Mesenchymal stem cell (in vitro differentiated cells and primary cell): Measurements from ENCODE around the gene NUP214.

Experiments used
- DNase-seq: peaks from one replicate; pipeline ENCODE4 v3.0.0-alpha.2; 2013
- H2AFZ ChIP-seq: one replicate; pipeline ENCODE4 v1.6.1; 2013; ENCODE audit warnings: low read depth, mild to moderate bottlenecking, control low read depth, inconsistent platforms, low read length, moderate library complexity
- H2AK5ac ChIP-seq: 2 replicates; pipeline ENCODE4 v1.6.1; 2013; ENCODE audit warnings: low read length, moderate library complexity, mild to moderate bottlenecking, inconsistent platforms; ENCODE audit not compliant: severe bottlenecking
- H2BK120ac ChIP-seq: one replicate; pipeline ENCODE4 v1.6.1; 2013; ENCODE audit warnings: low read depth, mild to moderate bottlenecking, inconsistent platforms, low read length, moderate library complexity
- H2BK12ac ChIP-seq, 2 experiments: one replicate each; pipeline ENCODE4 v1.6.1; 2013; ENCODE audit warnings: inconsistent platforms in 2 of 2, low read length in 2 of 2, mild to moderate bottlenecking in 2 of 2, moderate library complexity in 2 of 2, control low read depth in 1 of 2
- H2BK15ac ChIP-seq: one replicate; pipeline ENCODE4 v1.6.1; 2013; ENCODE audit warnings: mild to moderate bottlenecking, low read depth, inconsistent platforms; ENCODE audit not compliant: poor library complexity, severe bottlenecking
- H2BK5ac ChIP-seq: 2 replicates; pipeline ENCODE4 v1.6.1; 2013; ENCODE audit warnings: low read depth, mild to moderate bottlenecking, low read length, control low read depth, inconsistent platforms; ENCODE audit not compliant: poor library complexity, severe bottlenecking
- H3K14ac ChIP-seq, 2 experiments: one replicate each; pipeline ENCODE4 v1.6.1; 2013; ENCODE audit warnings: inconsistent platforms in 2 of 2, low read length in 2 of 2, control low read depth in 1 of 2, mild to moderate bottlenecking in 1 of 2, moderate library complexity in 1 of 2
- H3K18ac ChIP-seq, 2 experiments: one replicate each; pipeline ENCODE4 v1.6.1; 2013; ENCODE audit warnings: inconsistent platforms in 2 of 2, low read length in 2 of 2, control low read depth in 1 of 2, low read depth in 1 of 2, mild to moderate bottlenecking in 1 of 2
- H3K23ac ChIP-seq, 2 experiments: one replicate each; pipeline ENCODE4 v1.6.1; 2013; ENCODE audit warnings: inconsistent platforms in 2 of 2, low read length in 2 of 2, mild to moderate bottlenecking in 2 of 2, moderate library complexity in 2 of 2, control low read depth in 1 of 2
- H3K27ac ChIP-seq: 2 replicates; pipeline ENCODE4 v1.5.1; 2013; ENCODE audit warnings: mild to moderate bottlenecking, moderate library complexity, low read length, control low read depth, inconsistent platforms; ENCODE audit not compliant: poor library complexity, severe bottlenecking
- H3K27me3 ChIP-seq, 2 experiments: 2 replicates each; pipeline versions ENCODE4 v1.6.1 to v1.7.0; 2013; ENCODE audit warnings: low read length in 2 of 2, mild to moderate bottlenecking in 2 of 2, moderate library complexity in 2 of 2, control low read depth in 1 of 2, inconsistent platforms in 1 of 2; ENCODE audit not compliant: control insufficient read depth in 1 of 2, insufficient read depth in 1 of 2
- H3K36me3 ChIP-seq, 2 experiments: 2 replicates each; pipeline versions ENCODE4 v1.6.1 to v1.7.0; 2013; ENCODE audit warnings: low read length in 2 of 2, control low read depth in 1 of 2, inconsistent platforms in 1 of 2, low read depth in 1 of 2, mild to moderate bottlenecking in 1 of 2; ENCODE audit not compliant: insufficient read depth in 2 of 2, control insufficient read depth in 1 of 2
- H3K4ac ChIP-seq, 2 experiments: one replicate each; pipeline ENCODE4 v1.6.1; 2013; ENCODE audit warnings: inconsistent platforms in 2 of 2, low read length in 2 of 2, mild to moderate bottlenecking in 2 of 2, moderate library complexity in 2 of 2, control low read depth in 1 of 2, low read depth in 1 of 2
- H3K4me1 ChIP-seq: 2 replicates; pipeline ENCODE4 v1.6.1; 2013; ENCODE audit warnings: low read depth, low read length, control low read depth; ENCODE audit not compliant: control insufficient read depth, insufficient read depth
- H3K4me2 ChIP-seq: 2 replicates; pipeline ENCODE4 v1.6.1; 2013; ENCODE audit warnings: low read length, mild to moderate bottlenecking, inconsistent platforms; ENCODE audit not compliant: poor library complexity, severe bottlenecking
- H3K4me3 ChIP-seq, 2 experiments: 2 replicates each; pipeline versions ENCODE4 v1.5.1 to v1.7.0; 2013; ENCODE audit warnings: low read length in 2 of 2, mild to moderate bottlenecking in 2 of 2, control low read depth in 1 of 2, low read depth in 1 of 2; ENCODE audit not compliant: insufficient read depth in 1 of 2
- H3K79me1 ChIP-seq: replicated peaks from 2 replicates; pipeline ENCODE4 v1.6.1; 2013; ENCODE audit warnings: mild to moderate bottlenecking, control low read depth, low read length, inconsistent platforms; ENCODE audit not compliant: poor library complexity, severe bottlenecking
- H3K9ac ChIP-seq: 2 replicates; pipeline ENCODE4 v1.7.0; 2013; ENCODE audit warnings: mild to moderate bottlenecking, low read length, moderate library complexity
- H3K9me3 ChIP-seq: 2 replicates; pipeline ENCODE4 v1.7.0; 2013; ENCODE audit warnings: mild to moderate bottlenecking, low read length; ENCODE audit not compliant: control insufficient read depth
- H4K8ac ChIP-seq: one replicate; pipeline ENCODE4 v1.6.1; 2013; ENCODE audit warnings: inconsistent platforms, mild to moderate bottlenecking, low read length, moderate library complexity
- H4K91ac ChIP-seq: one replicate; pipeline ENCODE4 v1.6.1; 2013; ENCODE audit warnings: mild to moderate bottlenecking, low read length, inconsistent platforms
- WGBS: methylation state at CpG from one replicate; pipeline ENCODE4 v1.1.7; 2013; ENCODE audit warnings: mixed read lengths; 5-methylcytosine and 5-hydroxymethylcytosine counted together

NUP214 gene

GRCh38 chr9:131101207-131101964 is 24.0 kb upstream of the NUP214 start:
- H3K23ac ChIP-seq: no peak overlapping the region
- H3K27me3 ChIP-seq: peaks cover 0 to 47% of the 10 kb centered on the region in 2 experiments
- peak overlapping the region; percentile 78 for H2AK5ac ChIP-seq
- 92% methylated on average over 11 of the region's 11 CpGs for WGBS
- no peaks in the 10 kb centered on the region for H3K79me1 ChIP-seq
- H2BK120ac ChIP-seq: no peak overlapping the region
- no peak overlapping the region for H3K27ac ChIP-seq
- no peak overlapping the region for H3K4me2 ChIP-seq
- peaks cover 56% of the 10 kb centered on the region for H3K4me1 ChIP-seq
- H3K18ac ChIP-seq: no peak overlapping the region
- no peak overlapping the region for H4K8ac ChIP-seq
- no peak overlapping the region for H3K9ac ChIP-seq
- H4K91ac ChIP-seq: no peak overlapping the region
- no peaks in the 10 kb centered on the region for H3K9me3 ChIP-seq
- H3K4ac ChIP-seq: no peak overlapping the region
- H2AFZ ChIP-seq: no peak overlapping the region
- DNase-seq: no peak
- no peak overlapping the region for H3K4me3 ChIP-seq
- H3K36me3 ChIP-seq: peaks cover 0 to 9% of the 10 kb centered on the region in 2 experiments
- no peak overlapping the region for H3K14ac ChIP-seq
- no peak overlapping the region for H2BK15ac ChIP-seq
- H2BK5ac ChIP-seq: no peak overlapping the region
- H2BK12ac ChIP-seq: no peak overlapping the region

GRCh38 chr9:131103024-131103423 is 22.4 kb upstream of the NUP214 start:
- Histone ChIP-seq H2BK120ac (no peak overlapping the region), H4K91ac (no peak overlapping the region), H3K36me3 (peaks cover 0 to 17% of the 10 kb centered on the region in 2 experiments), H4K8ac (no peak overlapping the region), H2AK5ac (peak overlapping the region; percentile 74), H2BK5ac (no peak overlapping the region), H3K4me2 (peak overlapping the region; percentile 0), H2BK12ac (no peak overlapping the region), H3K79me1 (no peaks in the 10 kb centered on the region), H3K4me1 (peaks cover 44% of the 10 kb centered on the region), H3K14ac (no peak overlapping the region), H3K27ac (peak overlapping the region; percentile 4), H3K4me3 (no peak overlapping the region), H3K27me3 (peaks cover 0 to 45% of the 10 kb centered on the region in 2 experiments), H2BK15ac (no peak overlapping the region), H3K9me3 (no peaks in the 10 kb centered on the region), H3K23ac (no peak overlapping the region), H3K4ac (no peak overlapping the region), H2AFZ (no peak overlapping the region), H3K18ac (no peak overlapping the region), H3K9ac (no peak overlapping the region)
- DNase-seq: no peak
- 82% methylated on average over 8 of the region's 9 CpGs for WGBS

GRCh38 chr9:131103535-131103934 is 21.9 kb upstream of the NUP214 start:
- no peak for DNase-seq
- no peak overlapping the region for H2BK15ac ChIP-seq
- 89% methylated on average over 2 of the region's 3 CpGs for WGBS
- H2BK5ac ChIP-seq: no peak overlapping the region
- peak overlapping the region; percentile 16 for H2AK5ac ChIP-seq
- no peak overlapping the region for H3K14ac ChIP-seq
- no peaks in the 10 kb centered on the region for H3K79me1 ChIP-seq
- H2AFZ ChIP-seq: no peak overlapping the region
- H3K36me3 ChIP-seq: peaks cover 0 to 17% of the 10 kb centered on the region in 2 experiments
- peaks cover 39% of the 10 kb centered on the region for H3K4me1 ChIP-seq
- no peak overlapping the region for H3K23ac ChIP-seq
- H3K9ac ChIP-seq: no peak overlapping the region
- H4K91ac ChIP-seq: no peak overlapping the region
- no peak overlapping the region for H3K27ac ChIP-seq
- H3K18ac ChIP-seq: no peak overlapping the region
- no peak overlapping the region for H2BK12ac ChIP-seq
- peaks cover 0 to 44% of the 10 kb centered on the region in 2 experiments for H3K27me3 ChIP-seq
- H3K9me3 ChIP-seq: no peaks in the 10 kb centered on the region
- H4K8ac ChIP-seq: no peak overlapping the region
- H2BK120ac ChIP-seq: no peak overlapping the region
- H3K4me3 ChIP-seq: no peak overlapping the region
- no peak overlapping the region for H3K4ac ChIP-seq
- H3K4me2 ChIP-seq: no peak overlapping the region

- Histone ChIP-seq H3K4ac (no peak overlapping the region), H2BK15ac (no peak overlapping the region), H4K8ac (no peak overlapping the region), H4K91ac (no peak overlapping the region), H3K4me3 (no peak overlapping the region), H3K27me3 (peaks cover 0 to 38% of the 10 kb centered on the region in 2 experiments), H3K18ac (no peak overlapping the region), H3K36me3 (peaks cover 0 to 17% of the 10 kb centered on the region in 2 experiments), H3K4me1 (peaks cover 33% of the 10 kb centered on the region), H3K14ac (no peak overlapping the region), H3K27ac (no peak overlapping the region), H2AFZ (no peak overlapping the region), H3K4me2 (no peak overlapping the region), H3K23ac (no peak overlapping the region), H2AK5ac (peak overlapping the region; percentile 58), H3K9ac (no peak overlapping the region), H2BK5ac (no peak overlapping the region), H3K9me3 (no peaks in the 10 kb centered on the region), H2BK120ac (no peak overlapping the region), H3K79me1 (no peaks in the 10 kb centered on the region), H2BK12ac (no peak overlapping the region)
- WGBS: 77% methylated on average over 4 of the region's 5 CpGs
- DNase-seq: no peak
Measured at GRCh38 chr9:131104016-131104740, 21.2 kb upstream of the NUP214 start.
